H1 (cell line): ENCODE measurements around the gene TSPAN5. TPM values are rescaled to one million over a fixed set of nuclear protein-coding genes. Genes with fewer than 3 reads are reported as not detected.

Experiments used
- CTCF ChIA-PET: fragments of 300-600 bp; sonication (Branson Sonifier 250); formaldehyde crosslinking; loops from one replicate; lab custom pipeline; 2021; ENCODE audit not compliant: partially characterized antibody; lab: Charles Lee
- POLR2A ChIA-PET: fragments of 300-600 bp; sonication (Branson Sonifier 250); formaldehyde crosslinking; loops from one replicate; lab custom pipeline; 2021; ENCODE audit warnings: inconsistent platforms; ENCODE audit not compliant: partially characterized antibody; lab: Charles Lee
- DNase-seq, 2 experiments: peaks; one replicate each; pipeline versions ENCODE4 v3.0.0 to v3.0.0-alpha.2; 2010 to 2022; ENCODE audit warnings: low spot score in 2 of 2, low read depth in 1 of 2, mixed read lengths in 1 of 2
- FAIRE-seq: peaks from 2 replicates; lab custom pipeline; 2011; peaks lifted over from hg19 to GRCh38; lab: Jason Lieb, UNC
- H2AFZ ChIP-seq: 2 replicates; pipeline ENCODE4 v1.8.1; 2012; ENCODE audit warnings: low read length, inconsistent platforms
- H2AK5ac ChIP-seq: 2 replicates; pipeline ENCODE4 v1.6.1; 2013; ENCODE audit warnings: low read depth, low read length
- H2BK120ac ChIP-seq: replicated peaks from 2 replicates; pipeline ENCODE3; 2013; ENCODE audit warnings: low read depth, low read length, inconsistent platforms
- H2BK12ac ChIP-seq: 2 replicates; pipeline ENCODE4 v1.6.1; 2013; ENCODE audit warnings: low read depth, low read length
- H2BK15ac ChIP-seq: 2 replicates; pipeline ENCODE4 v1.6.1; 2013; ENCODE audit warnings: low read length
- H2BK20ac ChIP-seq: 2 replicates; pipeline ENCODE4 v1.6.1; 2013; ENCODE audit warnings: low read length
- H2BK5ac ChIP-seq: 2 replicates; pipeline ENCODE4 v1.6.1; 2013; ENCODE audit warnings: low read depth, low read length
- H3K14ac ChIP-seq: 2 replicates; pipeline ENCODE4 v1.6.1; 2013; ENCODE audit warnings: inconsistent platforms; ENCODE audit not compliant: insufficient read length
- H3K18ac ChIP-seq: 2 replicates; pipeline ENCODE4 v1.6.1; 2013; ENCODE audit warnings: low read length; ENCODE audit errors: extremely low read depth
- H3K23ac ChIP-seq: 2 replicates; pipeline ENCODE4 v1.6.1; 2013; ENCODE audit warnings: inconsistent platforms; ENCODE audit not compliant: insufficient read length
- H3K23me2 ChIP-seq: 2 replicates; pipeline ENCODE4 v1.6.1; 2013; ENCODE audit warnings: low read depth, low read length
- H3K27ac ChIP-seq: 2 replicates; pipeline ENCODE4 v1.6.1; 2011; ENCODE audit warnings: low read depth, low read length, inconsistent platforms
- H3K27me3 ChIP-seq, 4 experiments: replicated peaks in 1 of 4; 1 replicate in 1 of 4; 2 replicates in 3 of 4; pipeline versions ENCODE4 v1.6.1 to v1.8.1; 2011 to 2013; ENCODE audit warnings: low read length in 3 of 4, mild to moderate bottlenecking in 3 of 4, inconsistent platforms in 2 of 4, mixed read lengths in 2 of 4, moderate library complexity in 1 of 4; ENCODE audit not compliant: control insufficient read depth in 3 of 4, insufficient read depth in 3 of 4; ENCODE audit errors: extremely low read depth in 1 of 4
- H3K36me3 ChIP-seq, 4 experiments: 2 replicates each; pipeline versions ENCODE4 v1.6.1 to v1.8.1; 2011 to 2013; ENCODE audit warnings: mild to moderate bottlenecking in 4 of 4, low read length in 3 of 4, moderate library complexity in 2 of 4, control low read depth in 1 of 4, inconsistent platforms in 1 of 4; ENCODE audit not compliant: insufficient read depth in 4 of 4, control insufficient read depth in 2 of 4
- H3K4ac ChIP-seq: replicated peaks from 2 replicates; pipeline ENCODE3; 2013; ENCODE audit warnings: low read length, low read depth, mixed read lengths, inconsistent platforms; ENCODE audit not compliant: insufficient read length
- H3K4me1 ChIP-seq, 4 experiments: replicated peaks in 1 of 4; 1 replicate in 1 of 4; 2 replicates in 3 of 4; pipeline versions ENCODE4 v1.6.1 to v1.8.1; 2011 to 2013; ENCODE audit warnings: low read length in 3 of 4, inconsistent platforms in 2 of 4, mixed read lengths in 1 of 4; ENCODE audit not compliant: insufficient read depth in 4 of 4, control insufficient read depth in 3 of 4
- H3K4me2 ChIP-seq, 2 experiments: 2 replicates each; pipeline versions ENCODE4 v1.6.1 to v1.8.1; 2011 to 2013; ENCODE audit warnings: low read depth in 2 of 2, low read length in 2 of 2, control low read depth in 1 of 2, inconsistent platforms in 1 of 2, mild to moderate bottlenecking in 1 of 2; ENCODE audit not compliant: insufficient read depth in 1 of 2
- H3K4me3 ChIP-seq, 4 experiments: fragments of 200-600, 300-600 bp in 1 of 4; sonication (generic), shearing (Covaris generic), sonication (Bioruptor Twin) in 1 of 4; 2 replicates each; pipeline versions ENCODE4 v1.5.1 to v1.8.1; 2011 to 2016; ENCODE audit warnings: low read length in 4 of 4, low read depth in 3 of 4, control low read depth in 2 of 4, inconsistent platforms in 2 of 4, mild to moderate bottlenecking in 2 of 4, mixed read lengths in 1 of 4, moderate library complexity in 1 of 4; ENCODE audit not compliant: insufficient read depth in 2 of 4; ENCODE audit errors: extremely low read depth in 1 of 4
- H3K56ac ChIP-seq: replicated peaks from 2 replicates; pipeline ENCODE3; 2013; ENCODE audit warnings: low read depth, mild to moderate bottlenecking, mixed read lengths, low read length, inconsistent platforms; ENCODE audit not compliant: insufficient read length
- H3K79me1 ChIP-seq: 2 replicates; pipeline ENCODE4 v1.6.1; 2013; ENCODE audit warnings: low read depth, low read length, control low read depth
- H3K79me2 ChIP-seq, 2 experiments: 2 replicates each; pipeline versions ENCODE4 v1.6.1 to v1.8.1; 2012 to 2013; ENCODE audit warnings: low read length in 2 of 2, mild to moderate bottlenecking in 2 of 2, inconsistent platforms in 1 of 2; ENCODE audit not compliant: insufficient read depth in 2 of 2, control insufficient read depth in 1 of 2
- H3K9ac ChIP-seq, 4 experiments: replicated peaks in 1 of 4; 1 replicate in 1 of 4; 2 replicates in 3 of 4; pipeline versions ENCODE4 v1.6.1 to v1.8.1; 2011 to 2013; ENCODE audit warnings: low read depth in 3 of 4, low read length in 3 of 4, control low read depth in 2 of 4, mild to moderate bottlenecking in 2 of 4, moderate library complexity in 2 of 4, inconsistent platforms in 1 of 4; ENCODE audit errors: extremely low read depth in 1 of 4
- H3K9me3 ChIP-seq, 2 experiments: 2 replicates each; pipeline versions ENCODE4 v1.6.1 to v1.8.1; 2012 to 2013; ENCODE audit warnings: mild to moderate bottlenecking in 2 of 2, moderate library complexity in 2 of 2, control low read depth in 1 of 2, inconsistent platforms in 1 of 2, low read depth in 1 of 2, low read length in 1 of 2, mixed read lengths in 1 of 2; ENCODE audit not compliant: insufficient read depth in 2 of 2
- H4K20me1 ChIP-seq, 2 experiments: replicated peaks in 1 of 2; 2 replicates each; pipeline versions ENCODE3 to v1.8.1; 2011 to 2013; ENCODE audit warnings: inconsistent platforms in 2 of 2, low read length in 2 of 2, mild to moderate bottlenecking in 1 of 2; ENCODE audit not compliant: insufficient read depth in 2 of 2, control insufficient read depth in 1 of 2
- H4K5ac ChIP-seq: 2 replicates; pipeline ENCODE4 v1.6.1; 2013; ENCODE audit warnings: low read length, low read depth, mixed read lengths, inconsistent platforms; ENCODE audit not compliant: insufficient read length
- H4K8ac ChIP-seq: 2 replicates; pipeline ENCODE4 v1.8.0; 2013; ENCODE audit warnings: mild to moderate bottlenecking, moderate library complexity, low read length, inconsistent platforms; ENCODE audit not compliant: insufficient read depth; ENCODE audit errors: extremely low read depth
- H4K91ac ChIP-seq: replicated peaks from 2 replicates; pipeline ENCODE3; 2013; ENCODE audit warnings: low read length, mixed read lengths, inconsistent platforms; ENCODE audit not compliant: insufficient read length
- BACH1 ChIP-seq: IDR thresholded peaks from 2 replicates; pipeline ENCODE4 v1.6.1; 2012; ENCODE audit warnings: low read length, improper control_type of control experiment
- BRCA1 ChIP-seq: IDR thresholded peaks from 2 replicates; pipeline ENCODE4 v1.6.1; 2012; ENCODE audit warnings: low read depth, low read length, improper control_type of control experiment
- CBX8 ChIP-seq: fragments of 300-800, 300-1000 bp; sonication (generic); IDR thresholded peaks from 2 replicates; pipeline ENCODE4 v1.7.1; 2016; ENCODE audit warnings: low read depth, low read length, borderline replicate concordance
- CHD1 ChIP-seq: IDR thresholded peaks from 2 replicates; pipeline ENCODE4 v1.6.1; 2012; ENCODE audit warnings: low read depth, low read length, improper control_type of control experiment
- CTBP2 ChIP-seq: IDR thresholded peaks from 2 replicates; pipeline ENCODE4 v1.7.0; 2011; ENCODE audit warnings: borderline replicate concordance, mild to moderate bottlenecking, moderate library complexity, mixed read lengths, low read length; ENCODE audit not compliant: insufficient read depth, insufficient read length
- GABPA ChIP-seq: IDR thresholded peaks from 2 replicates; pipeline ENCODE4 v1.6.1; 2011; ENCODE audit warnings: mild to moderate bottlenecking, low read length, moderate library complexity, borderline replicate concordance; ENCODE audit not compliant: insufficient read depth
- POLR2AphosphoS5 ChIP-seq: IDR thresholded peaks from 2 replicates; pipeline ENCODE4 v1.6.1; 2011; ENCODE audit warnings: low read depth, low read length
- RFX5 ChIP-seq: IDR thresholded peaks from 2 replicates; pipeline ENCODE4 v1.6.1; 2011; ENCODE audit warnings: low read depth, low read length, improper control_type of control experiment, borderline replicate concordance
- SP4 ChIP-seq: IDR thresholded peaks from 2 replicates; pipeline ENCODE4 v1.6.1; 2012; ENCODE audit warnings: low read length, inconsistent platforms
- TBP ChIP-seq: IDR thresholded peaks from 2 replicates; pipeline ENCODE4 v1.6.1; 2011; ENCODE audit warnings: low read depth, low read length, improper control_type of control experiment
- WGBS, 2 experiments: shearing (Covaris generic) in 1 of 2; methylation state at CpG; one replicate each; pipeline versions ENCODE4 v1.1.6 to v1.1.7; 2013 to 2015; ENCODE audit warnings: low lambda C conversion rate in 2 of 2, mixed read lengths in 2 of 2, inconsistent platforms in 1 of 2, low coverage in 1 of 2, missing lambda C conversion rate in 1 of 2; ENCODE audit not compliant: insufficient replicate concordance in 2 of 2, insufficient coverage in 1 of 2, insufficient read length in 1 of 2; ENCODE audit errors: extremely low coverage in 1 of 2, missing lambda C conversion rate in 1 of 2; 5-methylcytosine and 5-hydroxymethylcytosine counted together
- polyA plus RNA-seq, 7 experiments: library from polyadenylated mRNA; depleted of rRNA in 3 of 7; stranded (reverse) in 5 of 7; unstranded in 2 of 7; fragments of >200 nt in 5 of 7; fragments of 200-250 nt in 2 of 7; gene quantifications; 1 replicate in 5 of 7; 2 replicates in 1 of 7; 4 replicates in 1 of 7; pipeline versions ENCODE4 v1.2.1 to v1.2.3, GENCODE V29; 2011 to 2013; ENCODE audit warnings: missing spikeins in 2 of 7, mixed read lengths in 2 of 7
- total RNA-seq: library from RNA; stranded (reverse); fragmentation: NEBNext Ultra II Directional; extraction: Animal tissue kit (Norgen Biotek cat#: 25700); gene quantifications from 2 replicates; pipeline ENCODE4 v1.2.1, GENCODE V29; 2021
- TF ChIP-seq, protein P1 (sequence below), 3 experiments: IDR thresholded peaks; 1 replicate in 2 of 3; 2 replicates in 1 of 3; pipeline versions ENCODE4 v1.5.1 to v1.6.1; 2011; ENCODE audit warnings: low read length in 3 of 3, mild to moderate bottlenecking in 3 of 3, inconsistent platforms in 2 of 3, low read depth in 1 of 3, moderate library complexity in 1 of 3; ENCODE audit not compliant: insufficient read depth in 1 of 3; ENCODE audit errors: control extremely low read depth in 1 of 3

TSPAN5 gene
- total and polyA plus RNA-seq, 2 of the 8 experiments (the other 6 are each of a cell fraction or from before 2014, with no cell fraction given), result 17.6 to 21.2 TPM

DNA sequence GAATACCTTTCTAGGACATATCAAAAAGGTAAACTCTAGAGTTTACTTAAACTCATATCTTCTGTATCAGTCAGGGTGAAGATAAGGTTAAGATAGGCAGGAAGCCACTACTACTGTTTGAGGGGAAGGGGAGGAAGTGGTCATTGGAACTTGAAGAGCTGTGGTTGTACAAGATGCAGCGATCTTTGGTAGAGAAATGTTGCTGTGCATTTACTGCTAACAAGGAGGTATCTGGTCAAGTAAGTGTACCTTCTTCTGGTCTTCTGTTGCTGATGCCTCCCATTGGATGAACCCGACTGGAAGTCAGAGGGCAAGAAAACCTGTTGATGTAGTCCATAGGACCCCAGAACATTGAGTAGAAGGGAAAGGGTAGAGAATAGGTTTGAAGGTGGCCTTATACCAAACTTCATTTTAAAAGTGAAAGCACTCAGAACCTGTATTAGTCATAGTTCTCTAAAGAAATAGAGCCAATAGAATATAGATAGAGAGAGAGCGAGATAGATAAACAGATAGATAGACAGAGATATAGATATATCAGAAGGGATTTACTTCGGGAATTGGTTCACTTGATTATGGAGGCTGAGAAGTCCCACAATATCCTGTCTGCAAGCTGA lies 47.9 kb upstream of the TSPAN5 start:
- H3K4me3 ChIP-seq, result no peak overlapping the region
- no peak for FAIRE-seq
- no peaks in the 10 kb centered on the region for H3K4me1 ChIP-seq
- H4K91ac ChIP-seq, result no peak overlapping the region
- H3K79me1 ChIP-seq, result no peaks in the 10 kb centered on the region
- DNase-seq, result no peak
- TF ChIP-seq, protein P1, sequence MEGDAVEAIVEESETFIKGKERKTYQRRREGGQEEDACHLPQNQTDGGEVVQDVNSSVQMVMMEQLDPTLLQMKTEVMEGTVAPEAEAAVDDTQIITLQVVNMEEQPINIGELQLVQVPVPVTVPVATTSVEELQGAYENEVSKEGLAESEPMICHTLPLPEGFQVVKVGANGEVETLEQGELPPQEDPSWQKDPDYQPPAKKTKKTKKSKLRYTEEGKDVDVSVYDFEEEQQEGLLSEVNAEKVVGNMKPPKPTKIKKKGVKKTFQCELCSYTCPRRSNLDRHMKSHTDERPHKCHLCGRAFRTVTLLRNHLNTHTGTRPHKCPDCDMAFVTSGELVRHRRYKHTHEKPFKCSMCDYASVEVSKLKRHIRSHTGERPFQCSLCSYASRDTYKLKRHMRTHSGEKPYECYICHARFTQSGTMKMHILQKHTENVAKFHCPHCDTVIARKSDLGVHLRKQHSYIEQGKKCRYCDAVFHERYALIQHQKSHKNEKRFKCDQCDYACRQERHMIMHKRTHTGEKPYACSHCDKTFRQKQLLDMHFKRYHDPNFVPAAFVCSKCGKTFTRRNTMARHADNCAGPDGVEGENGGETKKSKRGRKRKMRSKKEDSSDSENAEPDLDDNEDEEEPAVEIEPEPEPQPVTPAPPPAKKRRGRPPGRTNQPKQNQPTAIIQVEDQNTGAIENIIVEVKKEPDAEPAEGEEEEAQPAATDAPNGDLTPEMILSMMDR (IDR thresholded peaks at IDR 0.05; ENCODE audit: control extremely low read depth in 1 of 3, insufficient read depth in 1 of 3, low read depth in 1 of 3, low read length in 3 of 3), result no peak
- TF ChIP-seq CTBP2 (no peak), CHD1 (no peak), BRCA1 (no peak), BACH1 (no peak), RFX5 (no peak), POLR2AphosphoS5 (no peak), SP4 (no peak), CBX8 (no peak), TBP (no peak), GABPA (no peak)
- no peak overlapping the region for H3K56ac ChIP-seq
- ChIA-PET POLR2A (no interaction called here), CTCF (interaction anchor here (0.6 kb wide), 1 partner anchor 129 kb away, joined by 3 read pairs; no protein-coding TSS in a partner anchor)
- no peak overlapping the region for H3K9ac ChIP-seq
- peaks cover 16 to 18% of the 10 kb centered on the region in 2 experiments for H3K9me3 ChIP-seq
- no peak overlapping the region for H3K27ac ChIP-seq
- no peak overlapping the region for H3K4me2 ChIP-seq
- no peak overlapping the region for H3K4ac ChIP-seq
- no peaks in the 10 kb centered on the region for H3K23me2 ChIP-seq
- H3K79me2 ChIP-seq, result no peaks in the 10 kb centered on the region
- H3K27me3 ChIP-seq, result no peaks in the 10 kb centered on the region
- H2BK5ac ChIP-seq, result no peak overlapping the region
- H3K36me3 ChIP-seq, result no peaks in the 10 kb centered on the region
- H3K18ac ChIP-seq, result no peak overlapping the region
- no peaks in the 10 kb centered on the region for H4K20me1 ChIP-seq
- H2BK15ac ChIP-seq, result no peak overlapping the region
- H2AFZ ChIP-seq, result no peak overlapping the region
- no peak overlapping the region for H2BK12ac ChIP-seq
- H4K8ac ChIP-seq, result no peak overlapping the region
- H4K5ac ChIP-seq, result no peak overlapping the region
- no peak overlapping the region for H2AK5ac ChIP-seq
- 93% methylated on average over 4 of the region's 4 CpGs; no CpG with 5 or more reads in 1 of the 2 experiments for WGBS, 2 experiments
- H2BK120ac ChIP-seq, result no peak overlapping the region
- no peak overlapping the region for H3K23ac ChIP-seq
- H2BK20ac ChIP-seq, result no peak overlapping the region
- no peak overlapping the region for H3K14ac ChIP-seq
